GM11168 (cell line): Measurements from ENCODE around the gene PACRG.

ENCODE experiments used
- in situ Hi-C: fragments of 300-500 bp; cut with MboI; formaldehyde crosslinking; loops from one replicate; pipeline ENCODE4 v1.12.0; 2022; ENCODE audit warnings: low sequenced_read_pairs; ENCODE audit not compliant: unreplicated experiment

The PACRG gene

DNA sequence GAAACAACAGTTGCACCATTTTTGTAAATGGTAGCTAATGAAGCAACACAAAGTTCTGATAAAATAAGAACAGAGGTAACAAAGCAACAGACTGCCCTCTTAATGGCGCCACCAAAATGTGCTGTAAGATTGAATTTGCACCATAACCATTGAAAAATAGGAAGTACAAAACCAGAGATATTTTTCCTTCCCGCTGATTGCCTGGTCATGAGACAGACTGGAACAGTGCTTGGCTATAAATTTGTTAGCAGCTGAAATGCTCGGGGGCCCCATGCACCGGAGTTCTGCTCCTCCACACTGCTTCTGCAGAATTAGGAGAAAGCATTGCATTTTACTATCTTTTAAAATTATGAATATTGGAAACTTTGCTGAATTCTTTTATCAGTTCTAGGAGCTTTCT, 522.3 kb downstream of the PACRG start:
- in situ Hi-C loops = no loop called here

DNA sequence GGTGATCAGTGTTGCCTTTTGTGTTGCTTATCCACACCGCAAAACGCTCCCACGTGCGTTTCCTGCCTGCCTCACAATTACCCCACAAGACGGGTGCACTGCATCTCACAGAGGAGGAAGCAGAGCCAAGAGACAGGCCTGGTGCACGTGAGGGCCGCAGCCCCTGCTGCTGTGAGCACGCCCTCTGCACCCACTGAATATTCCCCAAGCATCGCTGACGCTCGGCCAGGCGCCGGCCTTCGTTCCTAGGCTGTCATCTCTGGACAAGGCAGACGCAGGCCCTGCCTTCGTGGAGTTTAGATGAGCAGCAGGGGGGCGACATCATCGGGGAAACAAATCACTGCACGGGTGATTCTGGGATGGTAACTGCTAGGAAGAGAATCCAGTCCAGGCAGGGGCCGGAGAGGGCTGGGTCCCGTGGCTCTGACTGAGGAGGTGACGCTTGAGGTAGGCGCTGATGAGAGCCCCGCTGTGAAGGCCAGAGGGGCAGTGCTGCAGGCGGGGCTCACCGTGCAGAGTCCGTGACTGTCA, 524.4 kb downstream of the PACRG start:
- in situ Hi-C loops = no loop called here

DNA sequence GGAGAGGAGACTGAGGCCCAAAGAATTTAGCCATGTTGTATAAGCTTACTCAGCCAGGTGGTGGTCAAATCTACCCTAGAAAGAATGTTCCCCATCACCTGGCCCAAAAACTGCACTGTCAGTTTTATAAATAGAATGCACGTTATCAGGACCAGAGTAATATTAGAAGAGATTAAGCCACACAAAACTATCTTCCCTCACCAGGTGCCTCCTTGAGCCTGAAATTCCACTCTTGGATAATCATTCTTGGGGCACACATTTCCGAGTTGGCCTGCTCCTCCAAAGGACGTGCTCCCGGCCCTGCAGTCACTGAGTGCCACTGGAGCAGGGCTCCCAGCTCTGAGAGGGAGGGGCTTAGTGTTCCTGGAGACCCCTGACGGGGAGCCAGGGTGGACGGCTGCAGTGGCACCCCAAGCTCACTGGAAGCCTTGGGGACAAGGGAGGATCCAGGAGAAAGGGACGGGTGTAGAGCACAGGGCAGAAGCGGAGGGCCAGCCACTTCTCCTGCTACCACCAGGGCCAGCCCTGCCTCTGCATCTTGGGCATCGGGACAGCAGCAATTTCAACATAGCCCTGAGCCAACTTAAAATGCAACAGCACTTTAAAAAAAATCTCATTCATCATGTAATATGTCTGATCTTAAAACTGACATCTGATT, 525.9 kb downstream of the PACRG start:
- in situ Hi-C loops = no loop called here

DNA sequence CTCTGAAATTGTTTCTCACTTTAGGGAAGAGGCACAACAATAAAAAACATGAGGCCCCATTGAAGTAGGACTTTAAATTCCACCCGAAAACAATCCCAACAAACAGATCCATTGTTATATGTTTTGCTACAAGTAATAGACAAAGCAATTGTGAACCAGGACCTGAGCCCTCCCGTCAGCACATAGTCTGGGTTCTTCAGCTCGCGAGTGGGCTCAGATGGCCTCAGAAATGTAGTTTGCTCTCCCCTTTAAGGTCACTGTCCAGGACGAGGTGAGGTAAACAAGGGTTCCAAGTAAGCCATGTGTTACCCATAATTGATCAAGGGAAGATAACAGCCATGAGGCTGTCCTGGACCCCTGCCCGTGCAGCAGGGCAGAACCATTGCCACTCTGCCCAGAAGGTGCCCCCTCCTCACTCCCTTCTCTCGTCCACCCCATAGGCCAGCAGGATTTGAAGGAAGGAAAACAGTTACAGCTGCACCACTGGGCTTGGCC, 526.6 kb downstream of the PACRG start:
- in situ Hi-C loops = no loop called here

DNA sequence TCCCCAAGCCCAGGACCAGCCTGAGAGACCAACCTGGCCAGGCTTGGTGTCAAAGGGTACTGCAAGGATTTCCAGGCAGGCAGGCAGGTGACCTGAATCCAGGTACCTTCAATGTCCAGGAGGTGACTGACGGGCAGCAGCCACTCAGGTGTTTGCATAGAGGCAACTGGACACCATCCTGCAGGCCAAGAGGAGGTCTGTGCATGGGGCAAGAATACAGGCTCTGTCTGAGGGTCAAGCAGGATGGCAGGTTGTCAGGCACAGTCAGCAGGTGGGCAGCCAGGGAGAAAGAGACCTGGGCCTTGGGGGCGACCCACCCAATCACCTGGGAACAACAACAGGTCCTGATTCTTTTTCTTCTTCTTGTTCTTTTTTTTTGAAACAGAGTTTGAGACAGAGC, 527.5 kb downstream of the PACRG start:
- in situ Hi-C loops = no loop called here

DNA sequence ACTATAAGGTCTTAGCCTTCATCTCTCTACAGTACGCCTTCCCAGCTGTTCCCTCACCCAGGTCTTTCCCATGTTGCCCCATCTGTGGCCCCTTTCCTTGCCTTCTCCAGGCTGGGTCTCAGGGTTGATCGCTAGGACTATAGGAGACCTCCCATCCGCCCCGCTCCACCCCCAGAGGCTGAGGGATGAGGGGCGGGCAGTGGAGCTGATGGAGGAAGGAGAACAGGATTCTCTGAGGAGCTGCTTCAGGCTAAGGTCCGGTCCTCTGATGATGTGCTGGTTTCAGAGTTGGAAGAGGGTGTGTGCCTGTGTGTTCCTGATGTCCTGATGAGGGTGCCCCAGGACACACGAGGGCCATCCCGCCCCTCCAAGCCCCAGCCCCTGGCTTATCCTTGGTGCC, 531.9 kb downstream of the PACRG start:
- in situ Hi-C loops = no loop called here

DNA sequence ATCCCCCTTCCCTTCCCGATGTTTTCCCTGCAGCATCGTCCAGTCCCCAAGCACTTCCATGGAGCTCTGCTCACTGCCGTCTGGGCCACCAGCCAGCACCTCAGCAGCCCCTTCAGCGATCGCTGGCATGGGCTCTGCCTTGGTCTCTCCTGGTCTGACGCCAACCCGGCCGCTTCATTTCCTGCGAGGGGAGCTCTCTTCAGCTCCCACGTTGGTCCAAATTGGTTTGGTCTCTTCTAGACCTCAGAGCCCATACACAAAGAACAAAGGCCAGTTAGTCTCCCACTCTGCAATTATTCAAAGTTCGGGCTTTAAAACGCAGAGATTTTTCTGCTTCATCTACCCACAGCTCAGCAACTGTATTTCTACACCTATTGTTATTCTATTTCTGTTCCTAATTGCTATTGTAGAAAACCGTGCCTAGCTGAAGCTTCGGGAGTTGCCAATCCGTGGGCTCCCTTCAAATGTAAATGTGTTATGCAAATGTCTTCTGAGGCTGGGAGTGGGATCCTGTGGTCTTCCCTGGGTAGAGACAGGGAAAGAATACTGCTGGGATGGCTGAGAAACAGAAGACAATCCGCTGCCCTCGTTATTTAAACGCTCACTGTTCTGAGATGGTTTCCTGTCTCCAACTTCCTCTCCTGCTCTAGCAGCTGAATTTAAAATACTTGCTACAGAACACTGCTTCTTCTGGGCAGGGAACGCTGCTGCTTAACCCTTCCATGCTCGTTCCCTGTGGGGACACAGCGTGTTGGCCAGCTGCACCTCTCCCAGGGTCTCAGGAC, 532.5 kb downstream of the PACRG start:
- in situ Hi-C loops = no loop called here

DNA sequence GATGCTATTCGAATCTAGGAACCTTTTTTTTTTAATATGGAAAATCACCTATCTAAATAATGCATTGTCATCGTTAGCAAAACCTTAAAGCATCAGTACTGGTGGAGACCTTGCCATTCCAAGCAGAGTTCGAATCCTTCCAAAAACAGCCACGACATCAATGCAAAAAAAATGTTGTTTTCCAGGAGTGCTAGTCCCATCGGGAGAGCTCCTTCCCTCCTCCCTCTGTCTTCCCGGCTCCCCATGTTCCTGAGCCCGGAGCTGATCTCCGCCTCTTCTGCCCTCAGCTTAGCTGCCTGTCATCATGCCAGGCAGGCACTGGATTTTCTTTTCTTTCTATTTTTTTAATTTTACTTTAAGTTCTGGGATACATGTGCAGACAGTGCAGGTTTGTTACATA, 533.1 kb downstream of the PACRG start:
- in situ Hi-C loops = no loop called here

DNA sequence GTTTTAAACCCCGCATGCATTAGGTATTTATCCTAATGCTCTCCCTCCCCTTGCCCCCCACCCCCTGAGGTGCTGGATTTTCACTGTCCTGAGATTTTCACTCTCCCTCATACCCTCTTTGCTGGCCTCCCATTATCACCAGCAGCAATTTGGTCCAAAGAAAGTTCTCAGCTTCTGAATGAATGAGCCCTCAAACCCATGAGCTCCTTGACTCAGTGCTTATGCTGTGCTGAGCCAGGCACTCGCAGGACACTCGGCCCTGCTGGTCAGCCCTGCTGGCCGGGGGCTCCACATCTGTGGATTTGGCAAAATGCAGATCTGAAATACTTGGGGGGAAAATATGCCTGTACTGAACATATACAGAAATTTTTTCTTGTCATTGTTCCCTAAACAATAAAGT, 533.6 kb downstream of the PACRG start:
- in situ Hi-C loops = no loop called here

DNA sequence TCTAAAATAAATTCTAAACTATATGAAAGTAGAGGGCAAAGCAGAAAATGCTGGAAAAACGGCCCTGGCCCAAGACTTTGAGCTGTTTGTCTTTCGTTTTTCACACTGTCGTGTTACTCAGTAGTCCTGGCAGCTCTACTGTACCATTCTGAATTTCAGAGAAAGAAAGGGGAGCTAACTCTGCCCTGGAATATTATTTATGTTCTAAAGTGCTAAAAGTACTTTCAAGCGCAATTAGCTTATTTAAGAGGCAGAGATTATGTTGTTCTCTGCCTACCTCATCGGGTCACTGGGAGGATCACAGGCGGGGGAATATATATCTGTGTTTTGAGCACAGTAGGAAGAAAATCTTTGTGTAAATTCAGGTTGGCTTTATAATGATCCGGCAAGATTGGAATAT, 534.3 kb downstream of the PACRG start:
- in situ Hi-C loops = no loop called here

DNA sequence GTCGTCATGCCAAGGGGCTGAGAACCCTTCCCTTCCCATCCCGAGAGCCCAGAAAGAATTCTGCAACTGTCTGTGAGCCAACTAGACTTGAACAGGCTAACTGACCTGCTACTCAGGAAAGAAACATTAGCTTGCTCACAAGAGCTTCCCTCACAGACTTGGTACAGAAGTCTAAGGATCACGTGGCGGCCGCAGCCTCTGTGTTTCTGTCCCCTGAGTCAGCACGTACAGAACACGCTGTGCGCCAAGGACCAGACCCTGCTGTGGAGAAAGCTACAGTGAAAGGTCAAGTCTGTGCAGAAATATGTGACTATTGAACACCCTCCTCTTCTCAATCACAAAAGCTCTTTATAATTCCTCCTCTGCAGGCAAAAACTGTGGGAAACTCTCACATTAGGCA, 535.4 kb downstream of the PACRG start:
- in situ Hi-C loops = no loop called here

DNA sequence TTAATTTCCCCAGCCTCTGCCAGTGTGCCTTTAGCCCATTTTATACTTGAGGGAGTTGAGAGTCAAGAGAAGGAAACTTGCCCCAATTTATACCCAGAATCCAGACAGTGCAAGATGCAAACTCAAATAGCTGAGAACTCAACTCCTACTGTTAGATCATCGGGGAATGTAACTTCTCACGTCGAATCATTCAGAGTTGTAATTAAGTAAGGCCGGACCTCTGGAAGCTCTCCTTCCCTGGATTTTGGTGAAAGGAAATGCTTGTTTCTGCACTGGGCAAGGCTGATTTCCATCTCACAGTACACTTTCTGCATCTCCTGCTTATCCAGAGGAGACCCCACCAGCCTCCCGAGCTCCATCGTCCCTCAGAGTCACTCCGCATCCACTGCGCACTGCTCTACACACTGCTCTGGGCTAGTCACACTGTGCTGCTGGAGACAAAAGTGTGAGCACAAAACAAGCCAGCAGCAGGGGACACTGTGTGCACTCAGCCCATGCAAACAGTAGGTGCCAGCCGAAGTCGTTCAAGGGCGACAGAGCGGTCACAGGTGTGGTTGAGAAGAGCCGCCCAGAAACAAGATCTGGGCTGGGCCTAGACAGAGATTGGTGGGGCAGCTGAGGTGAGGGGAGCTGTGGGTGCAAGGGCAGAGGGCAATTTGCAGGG, 536.4 kb downstream of the PACRG start:
- in situ Hi-C loops = no loop called here

DNA sequence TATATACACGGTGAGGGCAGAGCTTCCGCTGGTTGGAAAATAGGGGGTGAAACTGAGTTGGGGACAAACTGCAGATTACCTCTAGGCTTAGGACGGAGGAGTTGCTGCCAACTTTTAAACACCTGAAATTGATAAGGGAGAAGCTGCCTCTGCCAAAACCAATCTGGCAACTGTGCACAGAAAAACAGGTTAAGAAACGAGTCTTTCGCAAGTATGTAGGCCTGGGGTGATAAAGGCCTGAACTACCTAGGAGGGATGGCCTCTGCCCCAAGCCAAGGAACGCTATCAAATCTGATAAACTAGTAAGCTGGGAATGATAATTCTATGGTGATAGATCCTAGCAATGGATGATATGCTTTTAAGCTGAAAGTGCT, 536.9 kb downstream of the PACRG start:
- in situ Hi-C loops = no loop called here

DNA sequence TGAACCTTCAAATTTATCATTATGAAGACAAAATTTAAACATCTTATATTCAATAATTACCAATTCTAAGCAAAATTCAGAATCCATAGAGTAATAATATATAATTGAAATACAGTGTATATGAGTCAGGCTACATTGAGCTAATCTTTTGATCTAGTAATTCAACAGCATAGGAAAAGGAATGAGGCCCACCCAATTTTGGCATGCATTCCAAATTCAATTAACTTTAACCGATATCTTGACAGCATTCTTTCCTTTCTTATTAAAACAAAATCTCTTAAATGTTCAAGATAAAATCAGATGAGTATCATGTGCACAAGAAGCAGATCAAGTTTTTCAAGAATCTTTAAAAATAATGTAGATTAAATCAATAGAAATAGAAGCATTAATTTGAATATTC, 553.9 kb downstream of the PACRG start:
- in situ Hi-C loops = no loop called here

DNA sequence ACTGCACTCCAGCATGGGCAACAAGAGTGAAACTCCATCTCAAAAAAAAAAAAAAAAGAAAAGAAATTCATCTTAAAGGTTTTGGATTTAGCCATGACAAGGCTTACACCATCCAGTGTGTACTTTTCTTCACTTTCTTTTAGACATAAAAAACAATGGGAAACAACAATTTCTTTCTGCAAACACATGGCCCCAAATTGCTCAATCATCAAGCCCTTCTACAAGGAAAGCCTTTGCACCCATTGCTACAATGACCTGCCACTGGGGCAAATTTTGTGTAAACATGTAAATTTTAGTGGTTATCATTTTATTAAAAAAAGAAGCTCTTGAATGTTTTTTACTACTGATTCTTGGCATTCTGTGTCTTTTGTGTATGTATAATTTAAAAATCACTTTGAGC, 554.9 kb downstream of the PACRG start:
- in situ Hi-C loops = no loop called here

DNA sequence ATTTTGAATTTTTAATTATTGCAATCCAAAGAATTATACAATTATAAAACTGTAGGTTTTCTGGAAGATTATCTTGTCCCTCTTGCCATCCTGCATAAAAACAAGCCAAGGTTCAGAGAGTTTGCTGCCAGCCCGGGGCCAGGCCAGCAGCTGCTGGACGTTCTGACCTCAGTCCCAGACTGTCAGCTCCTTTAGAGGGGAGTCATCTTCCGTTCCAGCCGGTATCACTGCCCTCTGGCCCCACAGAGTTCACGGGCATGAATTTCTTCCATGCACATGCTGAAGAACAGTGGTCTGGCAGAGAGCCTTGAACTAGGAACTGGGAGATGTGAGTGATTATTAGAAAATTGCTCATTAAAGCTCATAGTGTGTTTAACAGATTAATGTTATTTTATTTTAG, 556.4 kb downstream of the PACRG start:
- in situ Hi-C loops = no loop called here

DNA sequence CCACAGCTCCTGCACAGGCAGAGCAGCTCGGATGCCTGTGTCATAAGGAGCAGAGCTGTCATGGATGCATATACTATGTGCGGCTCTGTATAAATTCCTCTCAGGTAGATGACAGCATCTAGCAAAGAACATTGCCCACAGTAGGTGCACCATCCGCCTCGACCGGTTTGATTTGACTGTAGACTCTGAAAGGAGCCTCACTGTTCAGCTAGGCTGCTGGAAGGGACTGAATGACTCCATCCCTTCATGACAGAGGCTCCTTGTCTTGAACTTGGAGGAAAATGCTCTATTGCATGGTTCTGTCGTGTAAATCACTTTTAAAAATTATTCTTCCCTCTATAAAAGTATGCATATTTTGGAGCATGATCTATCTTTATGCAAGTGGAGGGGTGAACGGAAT, 557.9 kb downstream of the PACRG start:
- in situ Hi-C loops = no loop called here

DNA sequence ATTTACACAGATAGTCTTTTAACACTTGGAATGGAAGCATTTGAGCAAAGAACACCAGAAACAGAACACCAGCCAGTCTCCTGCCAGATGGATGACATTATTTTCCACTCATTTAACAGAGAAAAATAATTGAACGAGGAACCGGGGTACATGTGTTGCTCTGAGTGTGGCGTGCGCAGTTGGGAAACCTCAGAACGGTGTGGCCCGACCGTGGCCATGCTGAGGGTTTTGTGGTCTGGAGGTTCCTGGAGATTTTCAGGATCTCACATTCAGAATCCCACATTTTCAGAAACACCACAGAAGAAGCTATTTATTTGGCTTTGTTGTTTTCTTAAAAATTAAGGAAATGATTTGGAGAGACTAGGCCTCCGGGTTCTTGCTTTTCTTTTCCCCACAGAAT, 559.9 kb downstream of the PACRG start:
- in situ Hi-C loops = no loop called here

DNA sequence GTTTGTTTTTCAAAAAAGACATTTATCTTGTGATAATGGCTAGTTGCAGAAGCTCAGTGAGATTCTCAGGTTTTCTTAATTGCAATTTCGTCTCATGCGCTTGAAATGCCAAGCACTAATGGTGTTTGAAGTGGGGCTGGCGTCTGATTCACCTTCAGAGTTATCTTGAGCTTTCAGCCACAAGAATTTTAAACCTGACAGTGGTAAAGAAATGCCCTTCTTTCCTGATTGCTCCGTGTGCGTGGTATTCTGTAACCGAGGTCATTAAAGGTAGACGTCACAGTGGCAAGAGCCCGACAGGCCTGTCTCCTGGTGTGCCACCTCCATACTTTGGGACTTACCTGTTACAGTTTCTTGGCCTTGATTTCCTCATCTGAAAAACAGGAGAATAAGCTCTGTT, 560.3 kb downstream of the PACRG start:
- in situ Hi-C loops = no loop called here

DNA sequence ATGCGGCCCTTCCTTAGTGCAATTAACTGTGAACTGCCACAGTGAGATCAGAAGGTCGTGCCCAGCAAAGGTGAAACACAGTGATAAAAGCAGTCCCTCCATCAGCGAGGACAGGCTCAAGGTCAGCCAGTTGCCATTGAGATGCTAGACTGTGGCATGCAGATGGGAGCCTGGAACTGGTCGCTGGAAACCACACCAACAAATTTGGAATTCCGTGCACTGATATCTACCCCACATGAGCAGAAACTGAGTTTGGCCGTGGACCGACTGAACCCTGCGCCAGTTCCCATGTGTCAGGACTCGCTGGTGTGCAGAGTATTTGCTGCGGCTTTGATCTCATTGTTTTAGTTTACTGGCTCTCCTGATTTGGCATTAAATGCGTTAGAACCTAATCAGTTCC, 561.1 kb downstream of the PACRG start:
- in situ Hi-C loops = no loop called here

DNA sequence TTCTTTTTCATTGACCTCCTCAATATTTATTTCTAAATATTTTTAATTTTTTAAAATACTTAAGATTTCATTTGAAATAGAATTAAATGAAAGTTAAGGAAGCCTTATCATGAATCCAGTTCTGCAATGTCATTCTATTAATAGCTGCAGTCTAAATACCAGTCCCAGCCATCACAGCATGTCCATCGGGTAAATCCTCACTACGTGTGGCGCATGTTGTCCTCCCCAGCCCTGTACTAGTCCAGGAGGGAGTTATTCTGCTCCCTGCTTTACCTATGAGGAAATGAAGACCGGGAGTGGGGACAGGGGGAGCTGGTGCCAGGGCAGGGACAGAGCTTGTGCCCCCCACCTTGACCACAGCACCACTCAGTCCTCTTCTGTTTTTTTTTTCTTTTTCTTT, 561.7 kb downstream of the PACRG start:
- in situ Hi-C loops = no loop called here
